ENCODE measurements around the gene UPP1.

UPP1 gene

GRCh38 chr7:48091506-48092433, 2.7 kb downstream of the UPP1 start:
- ChIA-PET CTCF (interaction anchor here (1.1 kb wide), 1 partner anchor 104 kb away, joined by 3 read pairs; no protein-coding TSS in a partner anchor), POLR2A (ENCODE audit: low non-redundant PET) (no interaction called here)
- TF ChIP-seq, protein P1, sequence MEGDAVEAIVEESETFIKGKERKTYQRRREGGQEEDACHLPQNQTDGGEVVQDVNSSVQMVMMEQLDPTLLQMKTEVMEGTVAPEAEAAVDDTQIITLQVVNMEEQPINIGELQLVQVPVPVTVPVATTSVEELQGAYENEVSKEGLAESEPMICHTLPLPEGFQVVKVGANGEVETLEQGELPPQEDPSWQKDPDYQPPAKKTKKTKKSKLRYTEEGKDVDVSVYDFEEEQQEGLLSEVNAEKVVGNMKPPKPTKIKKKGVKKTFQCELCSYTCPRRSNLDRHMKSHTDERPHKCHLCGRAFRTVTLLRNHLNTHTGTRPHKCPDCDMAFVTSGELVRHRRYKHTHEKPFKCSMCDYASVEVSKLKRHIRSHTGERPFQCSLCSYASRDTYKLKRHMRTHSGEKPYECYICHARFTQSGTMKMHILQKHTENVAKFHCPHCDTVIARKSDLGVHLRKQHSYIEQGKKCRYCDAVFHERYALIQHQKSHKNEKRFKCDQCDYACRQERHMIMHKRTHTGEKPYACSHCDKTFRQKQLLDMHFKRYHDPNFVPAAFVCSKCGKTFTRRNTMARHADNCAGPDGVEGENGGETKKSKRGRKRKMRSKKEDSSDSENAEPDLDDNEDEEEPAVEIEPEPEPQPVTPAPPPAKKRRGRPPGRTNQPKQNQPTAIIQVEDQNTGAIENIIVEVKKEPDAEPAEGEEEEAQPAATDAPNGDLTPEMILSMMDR (conservative IDR thresholded peaks at IDR 0.05; ENCODE audit: low read depth): no peak
- peak overlapping the region; percentile 58 for H3K27ac ChIP-seq
- DNase-seq (ENCODE audit: low spot score): no peak

DNA sequence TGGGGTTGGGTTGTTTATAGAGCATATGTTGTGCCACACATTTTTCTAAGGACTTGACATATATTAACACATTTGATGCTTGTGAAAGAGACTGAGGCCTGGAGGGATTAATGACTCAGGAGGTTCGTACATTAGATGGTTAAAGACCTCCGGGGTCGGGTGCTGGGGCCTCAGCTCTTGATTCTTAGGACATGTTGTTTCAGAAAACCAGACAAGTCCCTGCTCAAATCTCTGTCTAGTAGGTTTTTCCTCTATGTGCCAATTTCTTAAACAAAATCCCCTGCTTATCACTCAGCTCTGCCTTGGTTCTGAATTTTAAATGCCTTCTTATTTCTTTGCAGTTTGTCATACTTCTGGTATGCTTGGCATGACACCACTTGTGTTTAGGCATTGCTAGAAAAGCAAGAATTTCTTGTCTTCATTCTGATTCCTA, 5.8 kb downstream of the UPP1 start:
- DNase-seq (ENCODE audit: low spot score): peak; percentile 42
- CTCF ChIA-PET: interaction anchor here (0.6 to 1.4 kb wide), 2 partner anchors 16 to 44 kb away, joined by 4 read pairs; no protein-coding TSS in a partner anchor
- POLR2A ChIA-PET (ENCODE audit: low non-redundant PET): no interaction called here
- H3K27ac ChIP-seq: peak overlapping the region; percentile 79
- TF ChIP-seq, protein P1 (conservative IDR thresholded peaks at IDR 0.05; ENCODE audit: low read depth): no peak

- TF ChIP-seq, protein P1 (conservative IDR thresholded peaks at IDR 0.05; ENCODE audit: low read depth): no peak
- CTCF ChIA-PET: interaction anchor here (1.0 to 1.4 kb wide), 2 partner anchors 14 kb away, joined by 3 to 4 read pairs; no protein-coding TSS in a partner anchor
- peak overlapping the region; percentile 79 for H3K27ac ChIP-seq
- DNase-seq (ENCODE audit: low spot score): no peak
- POLR2A ChIA-PET (ENCODE audit: low non-redundant PET): no interaction called here
These were observed 7.2 kb downstream of the UPP1 start for GRCh38 chr7:48096273-48096672.

DNA sequence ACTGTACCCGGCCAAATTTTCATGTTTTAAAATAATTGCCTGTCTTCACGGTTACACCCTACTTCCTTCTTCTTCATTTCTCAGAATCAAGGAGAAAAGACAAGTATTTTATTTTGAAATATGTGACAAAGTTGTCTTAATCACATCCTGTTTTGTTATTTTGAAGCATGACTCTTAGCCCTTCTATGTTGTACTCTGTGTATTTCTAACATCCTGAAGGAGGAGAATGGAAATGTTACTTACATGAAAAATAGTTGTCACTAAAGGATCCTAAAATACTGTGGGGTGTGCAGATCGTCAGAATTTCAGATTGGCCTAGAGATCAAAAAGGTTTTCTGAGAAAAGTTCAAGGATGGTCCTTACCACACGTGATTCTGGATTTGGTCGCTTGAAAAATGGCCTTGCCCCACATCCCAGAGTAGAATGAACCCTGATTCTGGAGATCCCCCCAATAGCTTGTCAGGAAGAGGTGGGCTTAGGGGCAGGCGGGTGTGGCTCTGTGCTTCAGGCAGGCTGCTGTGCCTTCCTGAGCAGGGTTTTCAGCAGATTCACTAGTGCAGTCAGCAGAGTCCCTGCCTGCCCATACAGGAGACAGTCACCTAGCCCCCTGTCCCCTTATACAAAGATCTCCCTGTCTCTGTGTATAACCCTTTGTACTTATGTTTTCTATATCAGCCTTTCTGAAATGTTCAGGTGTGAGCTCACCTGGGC, 8.6 kb downstream of the UPP1 start:
- no peak for DNase-seq (ENCODE audit: low spot score)
- TF ChIP-seq, protein P1 (conservative IDR thresholded peaks at IDR 0.05; ENCODE audit: low read depth): no peak
- ChIA-PET CTCF (interaction anchor here (0.6 to 1.2 kb wide), 2 partner anchors 10 to 13 kb away, joined by 3 to 4 read pairs; no protein-coding TSS in a partner anchor), POLR2A (ENCODE audit: low non-redundant PET) (no interaction called here)
- peak overlapping the region; percentile 79 for H3K27ac ChIP-seq

DNA sequence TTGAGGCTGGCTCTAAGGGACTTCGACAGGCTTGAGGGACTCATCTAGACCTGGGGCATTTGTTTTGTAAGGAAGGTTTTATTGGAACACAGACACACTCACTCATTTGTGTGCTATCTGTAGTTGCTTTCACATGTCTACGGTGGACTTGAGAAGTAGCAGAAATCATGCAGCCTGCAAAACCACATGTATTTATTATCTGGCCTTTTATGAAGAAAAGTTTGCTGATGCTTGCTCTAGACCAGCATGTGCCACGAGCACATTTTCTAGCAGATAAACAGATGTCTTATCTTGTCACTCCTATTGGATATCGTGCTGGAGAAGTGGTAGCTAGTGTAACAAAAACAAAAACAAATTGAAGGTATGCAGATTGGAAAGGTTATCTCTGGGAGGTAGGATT, 9.8 kb downstream of the UPP1 start:
- no peak overlapping the region for H3K27ac ChIP-seq
- CTCF ChIA-PET: interaction anchor here (1.2 kb wide), 1 partner anchor 12 kb away, joined by 3 read pairs; no protein-coding TSS in a partner anchor
- POLR2A ChIA-PET (ENCODE audit: low non-redundant PET): no interaction called here
- TF ChIP-seq, protein P1 (conservative IDR thresholded peaks at IDR 0.05; ENCODE audit: low read depth): no peak
- no peak for DNase-seq (ENCODE audit: low spot score)

DNA sequence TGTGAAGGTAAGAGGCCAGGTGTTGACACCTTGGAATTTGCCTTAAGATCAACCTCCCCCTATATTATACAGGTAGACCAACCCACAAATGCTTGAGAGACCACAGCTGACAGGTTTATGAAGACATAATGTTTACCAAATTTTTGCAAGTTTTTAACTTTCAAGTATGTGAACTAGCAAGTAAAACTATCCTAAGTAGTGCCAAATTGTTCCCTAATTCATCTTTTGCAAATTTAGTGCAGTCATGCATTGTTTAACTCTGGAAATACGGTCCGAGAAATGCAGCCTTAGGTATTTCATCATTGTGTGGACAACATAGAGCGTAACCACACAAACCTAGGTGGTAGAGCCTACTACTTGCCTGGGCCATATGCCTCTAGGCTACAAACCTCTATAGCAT, 10.7 kb downstream of the UPP1 start:
- ChIA-PET CTCF (no interaction called here), POLR2A (ENCODE audit: low non-redundant PET) (no interaction called here)
- TF ChIP-seq, protein P1 (conservative IDR thresholded peaks at IDR 0.05; ENCODE audit: low read depth): no peak
- no peak overlapping the region for H3K27ac ChIP-seq
- no peak for DNase-seq (ENCODE audit: low spot score)

Measured in RWPE1 (cell line).